ENCODE data around the gene CHRNA5.

CHRNA5 gene

DNA sequence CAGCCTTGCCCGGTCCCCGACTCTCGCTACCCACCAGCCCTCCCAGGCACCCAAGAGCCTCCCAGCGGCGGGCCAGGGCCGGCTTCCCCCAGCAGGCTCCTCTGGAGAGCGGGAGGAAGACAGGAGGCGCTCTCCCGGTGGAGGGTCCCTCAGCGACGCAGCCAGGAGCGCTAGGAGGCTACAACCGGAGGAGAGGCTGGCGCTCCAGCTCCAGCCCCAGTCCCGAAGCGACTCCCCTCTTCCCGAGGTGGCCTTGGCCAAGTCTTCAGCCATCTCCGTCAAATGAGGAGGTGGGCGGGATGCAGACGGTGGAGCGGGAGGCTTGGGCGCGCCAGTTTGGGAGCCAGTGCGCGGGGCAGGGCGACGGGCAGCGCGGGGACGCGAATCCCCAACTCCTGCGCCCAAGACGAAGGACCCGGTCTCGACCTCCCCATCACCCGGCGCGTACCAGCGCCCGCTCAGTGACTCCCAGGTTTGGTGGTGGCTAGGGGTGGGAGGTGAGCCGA, 54.8 kb downstream of the CHRNA5 start:
- no peak for DNase-seq (ENCODE audit: low read depth in 2 of 2)

DNA sequence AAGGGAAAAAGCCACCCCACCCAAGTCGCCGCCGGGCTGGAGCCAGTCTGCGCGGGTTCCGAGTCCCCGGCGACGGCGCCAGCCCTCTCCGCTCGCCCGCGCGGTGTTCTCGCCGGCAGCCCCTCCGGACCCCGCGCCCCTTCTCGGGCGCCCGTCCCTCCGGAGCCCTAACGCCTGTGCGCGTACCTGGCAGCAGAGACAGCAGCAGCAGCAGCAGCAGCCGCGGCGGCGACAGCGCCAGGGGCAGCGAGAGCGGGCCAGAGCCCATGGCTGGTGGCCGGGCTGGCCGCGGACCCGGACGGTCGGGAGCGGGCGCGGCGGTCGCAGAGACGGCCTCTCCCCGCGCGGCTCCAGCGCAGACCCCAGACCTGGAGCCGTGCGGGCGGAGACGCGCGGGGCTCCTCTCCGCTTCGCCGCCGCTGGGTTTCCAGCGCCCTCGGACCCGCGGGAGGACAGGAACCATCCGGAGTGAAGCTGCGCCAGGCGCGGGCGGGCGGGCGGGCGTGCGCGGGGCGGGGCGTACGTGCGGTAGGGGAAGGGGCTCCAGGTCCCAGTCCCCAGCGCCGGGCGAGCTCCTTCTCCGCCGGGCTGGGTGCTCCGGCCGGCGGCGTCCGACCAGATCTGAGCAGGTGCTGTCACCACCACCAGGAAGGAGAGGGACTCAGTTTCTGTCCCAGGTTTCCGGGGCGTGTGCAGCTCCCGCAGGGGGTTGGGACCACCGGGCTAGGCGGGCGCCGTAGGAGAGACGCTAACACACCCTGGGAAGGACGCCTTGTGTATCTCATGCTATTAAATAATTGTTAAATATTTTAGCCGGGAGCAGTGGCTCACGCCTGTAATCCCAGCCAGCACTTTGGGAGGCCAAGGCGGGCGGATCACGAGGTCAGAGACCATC, 55.5 kb downstream of the CHRNA5 start, which contains the start of gene CHRNA3:
CHRNA3 (minus strand) TSS at position 470 of the 895 bp plus-strand sequence; CDS start at position 268, 202 bp downstream.
- no peak for DNase-seq (ENCODE audit: low read depth in 2 of 2)

DNA sequence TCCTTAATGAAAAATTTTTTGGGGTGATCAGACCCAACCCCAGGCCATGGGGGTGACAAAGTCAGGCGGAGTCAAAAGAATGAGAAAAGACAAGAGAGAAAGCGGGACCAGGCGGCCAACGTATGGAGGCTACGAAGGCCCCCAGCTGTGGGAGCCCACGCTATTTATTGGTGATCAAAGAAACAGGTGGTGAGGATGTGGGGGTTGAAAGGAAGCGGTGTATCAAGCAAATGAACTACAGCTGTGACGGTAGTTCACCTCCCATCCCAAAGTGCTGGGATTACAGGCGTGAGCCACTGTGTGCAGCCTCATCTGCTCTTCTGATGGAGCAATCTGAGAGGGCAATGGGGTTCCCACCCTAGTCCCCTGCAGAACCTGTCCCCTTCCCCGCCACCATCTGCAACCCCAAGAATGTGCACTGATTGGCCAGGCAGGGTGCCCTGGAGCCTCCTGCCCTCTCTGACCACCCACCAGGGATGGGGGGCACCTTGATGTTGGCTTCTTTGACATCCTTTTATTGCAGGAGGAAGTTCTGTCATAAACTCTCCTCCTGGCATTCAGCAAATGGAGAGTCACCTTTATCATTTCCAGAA, 56.6 kb downstream of the CHRNA5 start:
- DNase-seq (ENCODE audit: low read depth in 2 of 2): no peak

DNA sequence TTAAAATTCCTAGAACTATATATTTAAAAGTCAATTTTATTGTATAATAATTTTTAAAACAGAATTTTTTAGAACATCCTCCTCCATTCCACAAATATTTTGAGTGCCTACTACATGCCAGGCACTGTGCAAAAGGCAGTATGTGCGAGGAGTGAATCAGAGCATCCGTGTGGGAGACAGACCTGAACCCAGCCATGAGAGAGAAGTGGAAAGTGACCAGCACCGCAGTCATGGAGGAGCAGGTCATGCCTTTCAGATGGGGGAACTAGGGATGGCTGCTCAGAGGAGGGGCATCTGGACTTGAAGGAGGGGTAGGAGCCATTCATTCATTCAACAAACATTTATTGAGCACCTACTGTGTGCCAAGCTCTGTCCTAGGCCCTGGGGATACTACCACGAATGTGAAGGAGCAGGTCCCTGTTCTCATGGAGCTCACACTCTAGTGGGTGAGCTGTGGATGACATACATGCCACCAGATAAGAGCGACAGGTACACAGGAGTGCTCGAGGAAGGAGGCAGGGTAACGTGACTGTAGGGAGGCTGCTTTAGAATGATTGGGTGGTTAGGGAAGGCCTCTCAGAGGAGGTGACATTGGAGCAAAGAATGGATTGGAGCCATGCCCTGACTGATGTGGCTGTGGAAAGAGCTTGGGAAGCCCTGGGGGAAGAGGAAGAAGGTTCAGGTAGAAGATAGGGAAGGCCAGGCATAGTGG, 58.6 kb downstream of the CHRNA5 start:
- no peak for DNase-seq (ENCODE audit: low read depth in 2 of 2)

DNA sequence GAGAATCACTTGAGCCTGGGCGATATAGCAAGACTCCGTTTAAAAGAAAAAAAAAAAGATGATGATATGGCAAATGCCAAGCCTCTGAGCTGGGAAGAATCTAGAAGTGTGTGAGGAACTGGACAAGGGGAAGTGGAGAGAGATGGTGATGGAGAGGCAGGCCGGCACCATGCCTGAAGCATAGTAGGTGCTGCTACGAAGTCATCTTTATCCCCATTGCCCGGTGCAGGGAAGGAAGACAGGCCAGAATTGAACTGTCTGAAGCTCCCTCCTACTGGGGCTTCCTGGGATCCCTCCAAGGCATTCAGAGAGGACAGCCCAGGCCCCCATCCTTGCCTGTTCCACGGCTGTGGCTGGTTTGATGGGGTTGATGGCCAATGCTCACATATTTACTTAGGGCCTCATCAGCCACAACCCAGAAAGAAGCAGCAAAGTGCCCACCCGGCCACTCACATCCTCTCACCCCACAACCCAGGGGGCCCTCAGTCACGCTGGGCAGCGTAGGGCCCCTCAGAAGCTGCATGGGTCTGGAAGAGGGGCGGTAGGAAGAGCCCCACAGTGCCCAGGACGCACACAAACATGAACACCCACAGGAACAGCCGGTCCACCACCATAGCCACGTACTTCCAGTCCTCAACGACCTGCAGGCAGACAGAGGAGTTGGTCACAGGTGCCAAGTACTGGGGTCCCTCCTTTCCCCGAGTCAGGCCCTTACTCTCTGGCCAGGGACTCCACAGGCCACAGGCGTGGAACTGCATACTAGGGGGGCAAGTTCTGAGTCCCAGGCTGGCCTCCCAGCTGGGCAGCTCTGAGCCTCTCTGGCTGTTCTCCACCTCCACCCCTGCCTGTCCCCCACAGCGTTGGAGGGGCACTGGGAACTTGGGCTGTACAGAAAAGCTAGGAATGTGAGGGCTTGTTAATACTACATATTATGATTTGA, 59.6 kb downstream of the CHRNA5 start:
- DNase-seq (ENCODE audit: low read depth in 2 of 2): no peak

DNA sequence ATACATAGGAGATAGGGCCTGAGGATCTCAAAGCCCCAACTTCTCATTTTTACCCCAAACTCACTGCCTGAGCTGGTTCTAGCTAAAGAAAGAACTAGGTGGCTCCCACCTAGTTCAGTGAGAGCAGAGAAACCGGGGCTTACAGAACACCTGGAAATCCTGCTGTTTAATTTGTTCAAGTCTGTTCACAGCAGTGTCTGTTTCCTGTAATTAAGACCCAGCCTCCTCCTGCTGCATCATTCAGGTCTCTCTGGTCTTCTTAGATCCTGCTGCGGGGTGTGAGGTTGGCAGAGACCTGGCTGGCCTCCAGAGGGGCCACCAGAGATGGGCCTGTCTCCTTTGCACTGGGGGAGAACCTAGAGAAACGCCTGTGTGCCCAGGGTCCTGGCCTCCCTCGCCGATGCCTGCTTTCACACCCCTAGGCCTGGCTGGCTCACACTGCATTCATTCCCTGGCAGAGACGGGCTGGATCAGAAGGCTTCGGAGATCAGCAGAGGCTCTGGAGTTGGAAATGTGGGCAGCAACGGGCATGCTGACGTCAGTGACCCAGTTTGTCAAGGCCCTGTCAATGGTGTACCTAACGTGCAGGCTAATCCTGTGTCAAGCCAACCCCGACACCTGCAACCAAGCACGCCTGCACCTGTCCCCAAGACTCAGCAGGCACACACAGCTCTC, 60.4 kb downstream of the CHRNA5 start:
- no peak for DNase-seq (ENCODE audit: low read depth in 2 of 2)

DNA sequence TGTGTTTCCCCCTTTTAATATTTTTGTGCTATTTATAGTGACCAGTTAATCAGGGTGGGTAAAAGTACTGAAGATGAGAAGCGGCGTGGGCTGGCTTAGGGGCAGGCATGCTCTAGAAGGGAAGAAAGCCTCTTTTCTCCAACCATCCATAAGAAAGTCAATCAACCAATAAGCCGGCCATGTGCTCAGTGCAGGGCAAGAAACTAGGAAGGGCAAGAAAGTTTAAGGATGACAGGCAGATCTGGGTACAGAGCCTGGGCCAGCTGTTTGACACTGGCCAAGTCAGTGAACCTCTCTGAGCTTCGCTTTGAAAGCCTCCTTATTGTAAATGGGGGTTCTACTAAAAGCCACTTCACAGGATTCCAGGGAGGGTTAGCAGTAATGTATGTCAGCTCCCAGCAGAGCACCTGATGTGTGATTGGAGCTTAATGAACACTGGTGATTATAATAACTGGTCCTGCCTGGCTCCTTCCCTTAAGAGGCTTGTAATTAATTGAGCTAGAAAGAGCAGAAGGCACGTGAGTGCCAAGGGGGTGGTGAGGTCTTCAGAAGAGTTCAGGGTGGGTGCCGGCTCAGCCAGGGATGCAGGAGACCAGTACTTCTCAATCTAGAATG, 61.2 kb downstream of the CHRNA5 start:
- no peak for DNase-seq (ENCODE audit: low read depth in 2 of 2)

DNA sequence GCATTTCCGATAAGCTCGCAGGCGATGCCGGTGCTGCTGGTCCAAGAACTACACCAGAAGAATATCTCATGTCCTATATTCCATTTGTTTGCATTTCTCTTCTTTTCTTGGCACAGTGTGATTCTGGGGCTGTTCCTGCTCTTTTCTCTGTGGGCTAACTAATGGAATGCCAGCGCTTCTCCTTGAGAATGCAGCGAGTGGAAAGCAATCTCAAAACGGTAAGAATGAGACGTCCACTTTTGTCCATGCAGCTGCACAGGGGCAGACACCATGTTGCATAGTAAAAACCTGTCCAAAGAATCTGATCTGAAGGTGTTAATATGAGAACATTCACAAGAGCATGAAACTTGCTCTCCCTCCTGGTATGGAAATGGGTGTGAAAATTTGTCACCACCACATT, 62.0 kb downstream of the CHRNA5 start:
- no peak for DNase-seq (ENCODE audit: low read depth in 2 of 2)

DNA sequence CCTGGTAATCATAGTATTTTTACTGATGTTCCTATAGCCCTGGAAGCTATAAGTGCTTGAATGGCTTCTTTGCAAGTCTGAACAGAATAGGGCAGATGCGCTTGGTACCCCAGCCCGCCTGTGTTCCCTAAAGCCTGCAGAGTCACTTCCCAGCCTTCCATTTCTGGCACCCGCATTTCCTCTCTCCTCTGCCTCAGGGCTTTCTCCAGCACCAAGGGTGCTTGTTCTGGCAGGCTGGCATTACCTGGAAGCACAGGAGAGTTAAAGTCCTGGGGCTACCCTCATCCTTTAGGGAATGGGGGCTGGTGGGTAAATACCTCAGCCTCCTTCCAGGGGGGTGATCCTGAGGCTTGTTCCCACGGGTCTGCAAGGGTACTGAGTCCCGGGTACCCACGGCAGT, 62.9 kb downstream of the CHRNA5 start:
- DNase-seq (ENCODE audit: low read depth in 2 of 2): no peak

DNA sequence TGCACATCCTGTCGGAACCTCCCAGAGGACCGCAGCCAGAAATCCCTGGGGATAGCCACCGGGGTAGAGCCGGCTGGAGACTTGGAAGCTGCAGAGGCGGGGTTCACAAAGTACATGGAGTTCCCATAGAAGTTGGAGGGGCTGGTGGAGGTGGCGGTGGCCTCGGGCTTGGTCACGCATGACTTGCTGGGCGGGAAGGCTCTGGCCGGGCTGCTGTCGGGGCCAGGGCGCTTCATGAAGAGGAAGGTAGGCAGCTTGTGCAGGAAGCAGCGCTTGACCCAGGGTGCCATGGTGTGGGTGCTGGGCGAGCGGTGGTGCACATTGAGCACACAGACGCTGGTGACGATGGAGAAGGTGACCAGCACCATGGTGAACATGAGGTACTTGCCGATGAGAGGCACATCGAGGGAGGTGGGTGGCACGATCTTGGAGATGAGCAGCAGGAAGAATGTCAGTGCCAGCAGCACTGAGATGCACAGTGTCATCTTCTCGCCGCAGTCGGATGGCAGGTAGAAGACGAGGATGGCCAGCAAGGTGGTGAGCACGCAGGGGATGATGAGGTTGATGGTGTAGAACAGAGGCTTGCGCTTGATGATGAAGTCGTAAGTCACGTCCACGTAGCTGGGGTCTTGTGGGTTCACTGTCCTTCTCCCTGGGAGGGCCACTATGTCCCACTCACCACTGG, 63.9 kb downstream of the CHRNA5 start:
- DNase-seq (ENCODE audit: low read depth in 2 of 2): no peak

DNA sequence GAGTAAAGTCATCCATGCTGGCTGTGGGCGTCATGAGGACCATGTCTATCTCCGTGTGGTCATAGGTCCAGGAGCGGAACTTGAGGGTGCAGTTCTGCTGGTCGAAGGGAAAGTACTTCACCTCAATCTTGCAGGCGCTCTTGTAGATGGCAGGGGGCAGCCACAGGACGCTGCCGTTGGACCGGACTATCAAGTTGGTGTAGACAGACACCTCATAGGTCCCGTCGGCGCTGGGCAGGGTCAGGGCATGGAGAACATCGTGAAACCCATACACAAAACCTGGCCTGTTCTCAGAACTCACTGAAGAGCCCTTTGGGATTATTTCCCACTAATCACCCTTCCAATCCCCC, 64.4 kb downstream of the CHRNA5 start:
- DNase-seq (ENCODE audit: low read depth in 2 of 2): no peak

DNA sequence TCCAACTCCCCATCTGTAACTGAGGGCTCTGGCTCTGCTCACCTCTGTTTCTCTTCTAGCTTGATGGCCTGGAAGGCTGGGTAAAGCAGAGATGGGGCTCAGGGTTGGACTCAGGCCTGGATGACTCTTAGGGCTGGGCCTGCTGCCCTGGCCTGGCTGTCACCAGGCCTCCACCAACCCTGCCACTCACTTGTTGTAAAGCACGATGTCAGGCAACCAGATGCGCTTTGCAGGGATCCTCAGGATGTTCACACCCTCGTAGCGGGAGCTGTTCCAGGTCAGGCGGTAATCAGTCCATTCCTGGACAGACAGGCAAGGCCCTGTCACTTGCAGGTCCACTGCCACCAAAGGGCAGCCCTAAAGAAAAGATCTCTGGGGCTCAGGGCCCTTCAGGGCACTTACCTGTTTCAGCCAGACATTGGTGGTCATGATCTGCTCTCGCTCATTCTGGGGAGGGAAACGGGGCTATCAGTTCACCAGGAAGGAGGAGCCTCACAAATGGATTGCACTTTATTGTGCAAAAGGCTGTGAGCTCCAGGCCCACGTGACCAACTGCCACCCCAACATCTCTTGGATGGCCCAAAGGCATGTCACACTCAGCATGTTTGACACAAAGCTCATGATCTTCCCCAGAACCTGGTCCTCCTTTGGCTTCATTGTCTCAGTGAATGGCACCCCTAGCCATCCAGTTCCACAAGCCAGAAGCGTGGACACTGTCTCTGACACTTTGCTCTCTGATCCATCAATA, 65.7 kb downstream of the CHRNA5 start:
- no peak for DNase-seq (ENCODE audit: low read depth in 2 of 2)

DNA sequence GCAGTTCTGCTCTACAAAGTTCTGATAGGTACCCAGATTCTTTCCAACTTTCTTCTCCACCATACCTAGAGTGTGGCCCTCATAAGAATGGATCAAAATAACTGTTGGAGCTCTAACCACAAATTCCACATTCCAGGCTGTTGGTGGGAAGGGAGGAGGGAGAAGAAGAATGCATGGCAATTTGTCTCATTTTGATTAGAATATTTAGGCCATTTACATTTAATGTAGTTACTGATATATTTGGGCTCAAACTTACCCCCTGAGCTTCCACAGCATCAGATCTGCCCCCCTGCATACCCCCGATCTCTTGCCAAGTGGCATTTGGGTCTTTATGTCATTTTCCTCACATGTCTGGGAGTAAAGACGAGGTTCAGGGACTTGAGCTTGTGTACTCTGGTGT, 68.0 kb downstream of the CHRNA5 start:
- DNase-seq (ENCODE audit: low read depth in 2 of 2): no peak

DNA sequence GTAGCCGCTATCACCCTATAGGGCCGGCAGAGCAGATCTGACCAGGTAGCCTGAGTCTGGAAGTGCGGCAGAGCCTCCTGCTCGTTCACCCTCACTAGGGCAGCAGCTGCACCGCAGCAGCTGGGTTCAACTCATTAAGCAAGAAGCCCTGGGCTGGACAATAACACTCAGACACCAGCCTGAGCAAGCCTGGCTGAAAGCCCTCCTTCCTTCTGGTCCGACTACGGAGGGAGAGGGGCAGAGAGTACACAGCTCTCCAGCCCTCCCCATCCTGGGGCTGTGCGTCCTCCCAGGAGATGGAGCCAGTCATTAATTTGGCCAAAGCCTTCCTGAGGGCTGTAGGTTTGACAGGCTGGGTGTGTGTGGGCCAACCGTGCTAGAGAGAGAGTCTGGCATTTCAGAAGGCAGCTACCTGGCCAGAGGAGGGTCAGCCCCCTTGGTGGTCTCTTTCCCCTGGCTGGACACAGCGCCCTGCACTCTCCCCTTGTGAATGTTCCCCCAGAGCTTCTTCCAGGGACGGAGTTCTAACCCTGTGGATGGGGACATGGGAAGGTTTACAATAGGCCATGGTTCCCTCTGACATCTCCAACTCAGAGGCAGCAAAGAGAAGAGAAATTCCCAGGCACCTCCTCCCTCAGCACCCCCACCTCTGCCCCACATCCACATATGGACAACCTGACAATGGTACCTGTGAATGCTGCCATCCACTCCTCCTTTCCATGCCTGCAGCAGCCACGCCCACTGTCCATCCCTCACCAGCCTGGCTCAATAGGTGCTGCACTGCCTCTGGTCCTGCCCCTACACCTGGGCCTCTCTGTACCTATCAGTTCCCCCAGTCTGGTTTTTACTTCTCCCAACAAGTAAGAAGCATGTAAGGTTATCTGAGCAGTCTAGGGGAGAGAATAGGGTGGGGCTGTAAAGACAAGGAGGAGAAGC, 69.2 kb downstream of the CHRNA5 start:
- no peak for DNase-seq (ENCODE audit: low read depth in 2 of 2)

DNA sequence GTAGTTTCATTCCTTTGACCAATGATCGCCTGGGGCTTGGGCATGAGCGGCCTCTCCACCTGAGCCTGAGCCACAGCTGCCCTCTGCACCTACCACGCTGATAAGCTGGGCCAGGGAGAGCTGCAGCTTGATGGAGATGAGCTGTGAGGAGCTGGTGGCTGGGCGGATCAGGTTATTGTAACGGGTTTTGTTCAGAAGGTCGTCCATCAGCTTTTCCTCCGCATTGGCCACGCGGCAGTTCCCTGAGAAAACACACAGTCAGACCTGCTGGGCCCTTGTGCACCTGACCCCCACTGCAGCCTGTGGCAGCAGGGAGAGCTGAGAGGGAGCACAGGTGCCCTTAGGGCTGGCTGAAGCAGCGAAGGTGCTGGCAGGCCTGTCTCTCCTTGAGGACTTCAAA, 70.0 kb downstream of the CHRNA5 start:
- DNase-seq (ENCODE audit: low read depth in 2 of 2): no peak

DNA sequence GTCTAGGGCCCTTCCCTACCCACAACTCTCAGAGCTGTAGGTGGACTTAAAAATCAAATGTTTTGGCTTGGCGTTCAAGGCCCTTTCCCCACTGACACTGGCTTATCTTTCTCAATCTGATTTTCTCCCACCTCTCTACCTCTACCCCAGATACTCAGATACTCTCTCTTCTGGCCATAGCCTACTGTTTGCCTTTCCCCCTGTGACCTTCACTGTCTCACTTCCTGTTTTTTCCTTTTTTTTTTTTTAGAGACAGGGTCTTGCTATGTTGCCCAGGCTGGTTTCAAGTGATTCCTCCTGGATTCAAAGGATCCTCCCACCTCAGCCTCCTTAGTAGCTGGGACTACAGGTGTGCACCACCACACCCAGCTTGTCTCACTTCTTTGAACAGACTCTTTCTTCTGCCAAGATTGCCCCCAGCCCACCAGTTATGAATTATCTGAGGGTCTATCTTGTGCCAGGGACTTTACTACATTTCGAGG, 71.1 kb downstream of the CHRNA5 start:
- DNase-seq (ENCODE audit: low read depth in 2 of 2): no peak

DNA sequence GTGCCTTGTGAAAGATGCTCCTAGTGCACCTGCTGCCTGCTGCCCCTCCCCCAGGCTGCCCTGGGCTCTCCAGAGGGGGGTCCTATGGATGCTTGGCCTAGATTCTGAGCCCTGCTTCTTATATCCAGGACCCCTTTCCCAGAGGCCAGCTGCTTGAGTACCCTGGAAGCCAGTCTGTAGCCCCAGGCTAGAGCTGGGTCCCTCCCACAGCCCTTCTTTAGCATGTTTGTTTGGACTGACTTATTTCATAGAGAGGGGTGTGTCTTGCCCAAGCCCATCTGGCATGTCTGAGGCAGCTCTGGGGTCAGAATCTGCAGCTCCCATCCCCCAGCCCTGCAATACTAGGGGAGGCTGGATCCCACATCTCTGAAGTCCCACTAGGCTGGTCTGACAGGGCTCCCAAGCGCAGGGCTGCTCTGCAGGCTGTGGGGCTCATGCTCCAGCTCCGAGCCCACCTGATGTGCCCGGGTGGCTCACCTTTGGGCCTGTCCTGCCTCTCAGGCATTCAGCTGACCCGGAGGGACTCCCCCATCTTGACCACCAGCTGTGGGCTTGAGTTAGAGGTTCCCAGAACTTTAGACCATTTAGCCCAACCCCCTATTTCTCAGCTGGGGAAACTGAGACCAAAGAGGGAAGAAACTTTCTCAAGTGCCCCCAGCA, 72.6 kb downstream of the CHRNA5 start:
- DNase-seq (ENCODE audit: low read depth in 2 of 2): no peak
